AG04449 (cell line): ENCODE data around the gene NUP214.

Experiments
- CTCF ChIA-PET: fragments of 350-600 bp; formaldehyde crosslinking; extraction: SDS; loops from one replicate; lab custom pipeline; 2021; ENCODE audit warnings: antibody characterized with exemption; lab: Yijun Ruan, JAX
- POLR2A ChIA-PET: fragments of 400-600, 350-600 bp; formaldehyde crosslinking; extraction: SDS; loops from one replicate; lab custom pipeline; 2020; ENCODE audit warnings: antibody characterized with exemption, inconsistent platforms; lab: Yijun Ruan, JAX
- DNase-seq: peaks from one replicate; pipeline ENCODE4 v3.0.0-alpha.2; 2010; ENCODE audit warnings: low read depth, low spot score
- H3K4me3 ChIP-seq: 2 replicates; pipeline ENCODE4 v1.5.1; 2011; ENCODE audit warnings: low read depth, mild to moderate bottlenecking, control low read depth, low read length
- CTCF ChIP-seq: IDR thresholded peaks from one replicate; pipeline ENCODE4 v1.5.1; 2011; ENCODE audit warnings: mild to moderate bottlenecking, moderate library complexity, low read length, control low read depth, inconsistent platforms; ENCODE audit not compliant: insufficient read depth; ENCODE audit errors: missing control alignments

The NUP214 gene

GRCh38 chr9:131162886-131163285 is 37.5 kb downstream of the NUP214 start:
- no peak for TF ChIP-seq CTCF
- no peak overlapping the region for H3K4me3 ChIP-seq
- ChIA-PET POLR2A (no interaction called here), CTCF (interaction anchor here (1.2 to 4.4 kb wide), 4 partner anchors 10 to 187 kb away, joined by 4 to 31 read pairs (median 8); no protein-coding TSS in a partner anchor)
- no peak for DNase-seq

GRCh38 chr9:131165523-131165922 is 40.1 kb downstream of the NUP214 start:
- ChIA-PET CTCF (interaction anchor here (1.3 to 4.4 kb wide), 4 partner anchors 9 to 185 kb away, joined by 3 to 31 read pairs (median 9); no protein-coding TSS in a partner anchor), POLR2A (no interaction called here)
- no peak for TF ChIP-seq CTCF
- no peak for DNase-seq
- no peak overlapping the region for H3K4me3 ChIP-seq

- H3K4me3 ChIP-seq, result no peak overlapping the region
- DNase-seq, result no peak
- ChIA-PET CTCF (interaction anchor here (0.9 to 5.2 kb wide), 5 partner anchors 9 to 170 kb away, joined by 3 to 66 read pairs (median 4); no protein-coding TSS in a partner anchor), POLR2A (no interaction called here)
- TF ChIP-seq CTCF, result no peak
Observed at GRCh38 chr9:131167146-131167692, 41.8 kb downstream of the NUP214 start.

GRCh38 chr9:131167936-131168335 is 42.5 kb downstream of the NUP214 start:
- ChIA-PET CTCF (interaction anchor here (0.9 to 5.2 kb wide), 5 partner anchors 8 to 182 kb away, joined by 4 to 66 read pairs (median 5); no protein-coding TSS in a partner anchor), POLR2A (interaction anchor here (0.5 kb wide), 1 partner anchor 37 kb away, joined by 3 read pairs; no protein-coding TSS in a partner anchor)
- no peak for DNase-seq

GRCh38 chr9:131169563-131170240 is 44.3 kb downstream of the NUP214 start:
- ChIA-PET POLR2A (no interaction called here), CTCF (interaction anchor here (3.5 to 5.2 kb wide), 2 partner anchors 10 to 167 kb away, joined by 21 to 66 read pairs; no protein-coding TSS in a partner anchor)
- DNase-seq, result no peak
- no peak for TF ChIP-seq CTCF
- H3K4me3 ChIP-seq, result no peak overlapping the region

More at GRCh38 chr9:131167936-131168335, 42.5 kb downstream of the NUP214 start:
- no peak overlapping the region for H3K4me3 ChIP-seq
- TF ChIP-seq CTCF, result no peak

- POLR2A ChIA-PET, result no interaction called here
Observed at GRCh38 chr9:131173995-131174394, 48.6 kb downstream of the NUP214 start.

More at GRCh38 chr9:131173995-131174394, 48.6 kb downstream of the NUP214 start:
- no peak overlapping the region for H3K4me3 ChIP-seq
- DNase-seq, result no peak
- no peak for TF ChIP-seq CTCF
- CTCF ChIA-PET, result interaction anchor here (1.8 to 12.3 kb wide), 2 partner anchors 9 to 158 kb away, joined by 5 to 403 read pairs; no protein-coding TSS in a partner anchor
